ENCODE results near the gene HSPA1L. TPM values are rescaled to one million over a fixed set of nuclear protein-coding genes. Genes with fewer than 3 reads are reported as not detected.
"Not testable (repeated sequence)": the region's sequence is repeated elsewhere in the genome, so short reads cannot be mapped to it uniquely, and the experiment has no call there.

The HSPA1L gene
- total RNA-seq, 1 donor from 2014 or later: 2.8 TPM

- no peak for DNase-seq (ENCODE audit: low spot score)
Measured at GRCh38 chr6:31836474-31837368, 21.6 kb upstream of the HSPA1L start.

DNA sequence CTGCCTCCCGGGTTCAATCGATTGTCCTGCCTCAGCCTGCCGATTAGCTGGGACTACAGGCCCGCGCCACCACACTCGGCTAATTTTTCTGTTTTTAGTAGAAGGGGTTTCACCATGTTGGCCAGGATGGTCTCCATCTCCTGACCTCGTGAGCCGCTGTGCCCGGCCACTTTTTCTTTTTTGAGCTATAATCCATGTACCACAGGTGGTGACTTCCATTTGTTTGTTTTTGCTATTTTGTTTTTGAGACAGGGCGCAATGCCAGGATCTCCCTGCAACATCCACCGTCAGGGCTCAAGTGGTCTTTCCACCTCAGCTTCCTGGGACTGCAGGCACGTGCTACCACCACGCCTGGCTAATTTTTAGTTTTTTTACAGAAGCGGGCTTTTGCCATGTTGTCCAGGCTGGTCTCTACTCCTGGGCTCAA is 21.0 kb upstream of the HSPA1L start:
- no peak for DNase-seq (ENCODE audit: low spot score)

DNA sequence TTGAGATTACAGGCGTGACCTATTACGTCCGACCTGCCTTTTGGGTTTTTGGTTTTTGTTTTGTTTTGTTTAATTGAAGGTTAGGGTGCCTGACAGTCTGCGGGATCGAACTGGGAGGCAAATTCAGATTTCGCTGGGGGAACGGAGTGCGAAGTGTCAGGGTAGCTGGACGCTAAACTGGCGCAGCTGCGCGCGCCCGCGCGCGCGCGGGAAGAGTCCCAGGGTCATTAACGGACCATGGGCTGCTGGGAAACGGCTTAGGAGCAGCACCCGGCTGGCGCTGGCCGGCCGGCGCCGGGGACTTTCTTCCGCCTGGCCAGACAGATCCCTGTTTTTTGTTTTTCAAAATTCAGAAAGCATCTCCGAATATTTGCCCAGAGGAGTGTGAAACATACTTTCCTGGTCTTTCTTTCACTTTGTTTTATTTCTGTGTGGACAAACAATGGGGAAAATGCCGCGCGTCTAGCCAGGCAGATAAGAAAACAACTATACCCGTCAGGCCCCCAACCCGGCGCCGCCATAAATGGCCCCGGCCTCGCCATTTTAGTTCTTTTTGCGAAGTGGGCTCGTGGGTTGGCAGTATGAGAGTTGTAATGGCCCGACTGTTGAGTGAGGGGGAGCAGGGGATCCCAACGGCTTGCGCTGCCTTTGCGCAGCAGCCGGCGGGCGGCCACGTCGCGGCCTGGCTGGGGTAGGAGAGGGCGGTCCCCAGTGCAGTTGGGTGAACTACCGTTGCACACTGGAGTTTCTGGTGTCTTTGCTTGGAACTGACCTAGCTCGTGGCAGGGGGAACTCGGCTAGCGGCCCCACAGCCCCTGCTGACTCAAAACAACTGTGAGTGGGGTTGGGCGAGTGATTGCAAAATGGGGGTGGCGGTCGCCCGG is 19.5 kb upstream of the HSPA1L start:
- peak; percentile 91 for DNase-seq (ENCODE audit: low spot score)

DNA sequence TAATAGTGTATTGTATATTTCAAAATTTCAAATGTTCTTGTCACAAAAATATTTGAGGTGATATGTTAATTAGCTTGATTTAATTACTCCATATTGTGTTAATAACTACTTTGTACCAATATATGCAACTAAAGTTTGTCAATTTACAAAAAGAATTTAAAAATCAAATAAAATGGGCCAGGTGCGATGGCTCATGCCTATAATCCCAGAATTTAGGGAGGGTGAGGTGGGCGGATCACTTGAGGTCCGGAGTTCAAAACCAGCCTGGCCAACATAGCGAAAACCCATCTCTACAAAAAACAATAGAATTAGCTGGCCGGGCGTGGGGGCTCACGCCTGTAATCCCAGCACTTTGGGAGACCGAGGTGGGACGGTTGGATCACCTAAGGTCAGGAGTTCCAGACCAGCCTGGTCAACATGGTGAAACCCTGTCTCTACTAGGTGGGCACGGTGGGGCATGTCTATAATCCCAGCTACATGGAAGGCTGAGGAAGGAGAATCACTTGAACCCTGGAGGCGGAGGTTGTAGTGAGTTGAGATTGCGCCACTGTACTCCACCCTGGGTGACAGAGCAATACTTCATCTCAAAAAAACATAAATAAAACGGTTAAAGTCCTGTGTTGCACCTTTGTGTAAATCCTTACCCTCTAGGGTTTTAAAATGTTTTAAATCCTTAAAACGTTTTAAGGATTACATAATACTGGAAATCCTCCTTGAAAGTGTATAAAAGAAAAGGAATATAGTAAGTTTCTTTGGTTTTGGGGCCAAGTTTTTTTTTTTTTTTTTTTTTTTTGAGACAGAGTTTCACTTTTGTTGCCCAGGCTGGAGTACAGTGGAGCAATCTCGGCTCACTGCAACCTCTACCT is 16.5 kb upstream of the HSPA1L start:
- DNase-seq (ENCODE audit: low spot score): no peak

- no peak for DNase-seq (ENCODE audit: low spot score)
Measured at GRCh38 chr6:31830886-31831335, 15.8 kb upstream of the HSPA1L start.

DNA sequence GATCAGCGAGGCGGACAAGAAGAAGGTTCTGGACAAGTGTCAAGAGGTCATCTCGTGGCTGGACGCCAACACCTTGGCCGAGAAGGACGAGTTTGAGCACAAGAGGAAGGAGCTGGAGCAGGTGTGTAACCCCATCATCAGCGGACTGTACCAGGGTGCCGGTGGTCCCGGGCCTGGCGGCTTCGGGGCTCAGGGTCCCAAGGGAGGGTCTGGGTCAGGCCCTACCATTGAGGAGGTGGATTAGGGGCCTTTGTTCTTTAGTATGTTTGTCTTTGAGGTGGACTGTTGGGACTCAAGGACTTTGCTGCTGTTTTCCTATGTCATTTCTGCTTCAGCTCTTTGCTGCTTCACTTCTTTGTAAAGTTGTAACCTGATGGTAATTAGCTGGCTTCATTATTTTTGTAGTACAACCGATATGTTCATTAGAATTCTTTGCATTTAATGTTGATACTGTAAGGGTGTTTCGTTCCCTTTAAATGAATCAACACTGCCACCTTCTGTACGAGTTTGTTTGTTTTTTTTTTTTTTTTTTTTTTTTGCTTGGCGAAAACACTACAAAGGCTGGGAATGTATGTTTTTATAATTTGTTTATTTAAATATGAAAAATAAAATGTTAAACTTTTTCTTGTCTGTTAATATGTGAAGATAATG is 14.7 kb upstream of the HSPA1L start:
- DNase-seq (ENCODE audit: low spot score): no peak

GRCh38 chr6:31827286-31828079 is 12.4 kb upstream of the HSPA1L start, which contains the start of gene HSPA1B:
Gene HSPA1B, plus strand, starts transcription at chr6:31827738. Its CDS starts 213 bp downstream, at chr6:31827951.
- peak; percentile 100 for DNase-seq (ENCODE audit: low spot score)

GRCh38 chr6:31826793-31827285 is 11.8 kb upstream of the HSPA1L start:
- peak; percentile 88 for DNase-seq (ENCODE audit: low spot score)

DNA sequence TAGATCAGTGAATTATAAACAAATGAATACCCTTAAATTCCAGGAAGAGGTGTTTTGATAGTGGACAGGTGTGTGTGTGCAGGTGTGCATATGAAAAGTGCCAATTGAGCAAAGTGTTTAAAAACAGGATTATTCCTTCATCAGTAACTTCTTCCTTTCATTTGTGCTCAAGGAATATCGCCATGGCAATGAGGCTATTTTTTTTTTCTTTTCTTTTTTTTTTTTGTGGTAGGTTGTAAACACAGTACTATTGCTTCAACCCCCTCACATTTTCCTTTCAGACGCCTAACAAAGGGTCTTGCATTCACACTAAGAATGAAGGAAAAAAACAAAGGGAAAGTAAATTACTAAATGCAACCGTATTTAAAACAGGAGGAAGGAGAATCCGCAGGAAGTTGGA is 10.5 kb upstream of the HSPA1L start:
- no peak for DNase-seq (ENCODE audit: low spot score)

DNA sequence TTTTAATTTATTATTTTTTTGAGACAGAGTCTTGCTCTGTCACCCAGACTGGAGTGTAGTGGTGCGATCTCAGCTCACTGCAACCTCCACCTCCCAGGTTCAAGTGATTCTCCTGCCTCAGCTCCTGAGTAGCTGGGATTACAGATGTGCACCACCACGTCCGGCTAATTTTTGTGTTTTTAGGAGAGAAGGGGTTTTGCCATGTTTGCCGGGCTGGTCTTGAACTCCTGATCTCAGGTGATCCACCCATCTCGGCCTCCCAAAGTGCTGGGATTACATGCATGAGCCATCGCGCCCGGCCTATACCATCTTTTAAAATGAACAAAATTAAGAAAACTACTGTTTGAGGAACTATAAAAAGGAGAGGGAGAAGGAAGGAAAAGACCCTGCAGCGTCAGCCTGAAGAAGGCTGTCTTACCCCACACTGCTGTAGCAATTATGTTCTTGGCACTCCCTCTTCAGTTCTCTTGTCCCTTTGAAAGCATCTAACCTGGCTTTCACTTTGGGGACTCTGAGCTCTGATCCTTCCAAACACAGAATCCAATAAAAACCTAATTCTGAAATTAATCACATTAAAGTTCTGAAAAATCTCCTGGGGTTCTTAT is 8.6 kb upstream of the HSPA1L start:
- not testable (repeated sequence) for DNase-seq (ENCODE audit: low spot score)

GRCh38 chr6:31822036-31822821 is 7.1 kb upstream of the HSPA1L start:
- peak; percentile 91 for DNase-seq (ENCODE audit: low spot score)

DNA sequence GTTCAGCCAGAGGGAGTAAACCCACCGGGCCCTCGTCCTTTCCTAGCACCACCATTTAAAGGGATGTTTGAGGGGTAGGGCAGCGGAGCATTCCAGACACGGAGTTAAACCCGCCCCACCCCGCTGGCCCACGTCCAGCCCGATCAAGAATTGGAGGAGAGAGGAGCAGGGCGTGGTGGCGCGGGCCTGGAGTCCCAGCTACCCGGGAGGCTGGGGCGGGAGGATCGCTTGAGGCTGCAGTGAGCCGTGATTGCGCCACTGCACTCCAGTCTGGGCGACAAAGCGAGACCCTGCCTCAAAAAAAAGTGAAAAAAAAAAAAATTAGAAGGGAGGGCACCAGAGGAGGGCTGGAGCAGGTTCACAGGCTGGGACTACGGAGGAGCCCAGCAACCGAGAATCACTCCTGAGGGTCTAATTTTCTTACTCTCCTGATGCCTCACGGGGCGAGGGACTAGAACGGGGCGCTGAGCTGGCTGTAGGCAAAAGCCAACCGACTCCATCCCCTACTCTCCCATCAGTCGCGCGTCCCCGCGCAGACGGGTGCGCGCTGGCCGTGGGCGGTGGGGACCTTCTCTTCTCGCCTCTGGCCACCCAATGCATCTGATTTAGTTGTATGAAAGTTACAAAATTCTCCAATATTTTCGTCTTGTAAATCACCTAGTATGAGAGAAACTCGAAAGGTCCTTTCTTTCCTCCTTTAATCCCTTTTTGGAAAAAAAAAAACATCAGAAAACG is 6.4 kb upstream of the HSPA1L start:
- DNase-seq (ENCODE audit: low spot score): peak; percentile 63

GRCh38 chr6:31820399-31820798 is 5.3 kb upstream of the HSPA1L start:
- DNase-seq (ENCODE audit: low spot score): not testable (repeated sequence)

GRCh38 chr6:31819871-31820299 is 4.8 kb upstream of the HSPA1L start:
- DNase-seq (ENCODE audit: low spot score): no peak

DNA sequence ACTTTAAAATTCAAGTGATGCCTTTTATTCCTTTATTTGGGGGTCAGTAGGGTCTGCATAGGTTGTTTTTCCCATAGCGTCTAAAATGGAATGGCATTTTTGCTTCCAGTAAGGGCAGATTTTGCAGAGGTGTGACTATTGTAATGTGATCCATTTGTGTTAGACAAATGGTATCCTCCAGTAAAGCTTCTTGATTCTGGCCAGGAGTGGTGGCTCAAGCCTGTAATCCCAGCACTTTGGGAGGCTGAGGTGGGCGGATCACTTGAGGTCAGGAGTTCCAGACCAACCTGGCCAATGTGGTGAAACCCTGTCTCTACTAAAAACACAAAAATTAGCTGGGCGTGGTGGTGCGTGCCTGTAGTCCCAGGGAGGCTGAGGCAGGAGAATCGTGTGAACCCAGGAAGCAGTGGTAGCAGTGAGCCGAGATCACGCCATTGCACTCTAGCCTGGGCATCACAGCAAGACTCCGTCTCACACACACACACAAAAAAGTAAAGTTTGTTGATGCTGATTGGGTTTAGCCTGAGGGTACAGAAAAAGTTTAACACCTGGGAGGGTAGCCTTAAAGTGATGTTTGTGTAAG is 2.9 kb upstream of the HSPA1L start:
- DNase-seq (ENCODE audit: low spot score): not testable (repeated sequence)

- DNase-seq (ENCODE audit: low spot score): not testable (repeated sequence)
Measured at GRCh38 chr6:31817133-31817928, 2.2 kb upstream of the HSPA1L start.

DNA sequence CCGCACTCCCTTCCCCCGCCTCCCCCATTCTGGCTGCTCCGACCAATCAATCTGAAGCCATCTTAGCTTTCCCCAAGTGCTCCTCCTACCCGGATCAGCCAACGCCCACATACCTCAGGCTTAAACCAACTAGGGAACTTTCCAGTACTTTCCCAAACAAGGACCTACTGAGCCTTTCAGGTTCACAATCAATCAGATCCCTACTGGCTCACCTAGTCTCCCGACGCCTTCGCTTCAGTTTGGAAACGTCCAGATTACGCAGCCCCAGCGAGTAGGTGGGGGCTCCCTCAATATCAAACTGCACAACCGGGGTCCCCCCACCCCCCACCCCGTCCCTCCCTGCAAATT is 432 bp downstream of the HSPA1L start:
- DNase-seq (ENCODE audit: low spot score): peak; percentile 97
